Epithelial cell of esophagus (primary cell): Measurements from ENCODE around the gene CST5.
"Not testable (repeated sequence)": the region's sequence is repeated elsewhere in the genome, so short reads cannot be mapped to it uniquely, and the experiment has no call there.

Experiments used
- DNase-seq: peaks from one replicate; pipeline ENCODE4 v3.0.0; 2010; ENCODE audit warnings: low read depth
- H3K4me3 ChIP-seq: 2 replicates; pipeline ENCODE4 v1.5.1; 2011; ENCODE audit warnings: mild to moderate bottlenecking, low read length, control low read depth
- TF ChIP-seq, protein P1 (sequence below): IDR thresholded peaks from 2 replicates; pipeline ENCODE4 v1.5.1; 2011; ENCODE audit warnings: low read depth, mild to moderate bottlenecking, low read length, control low read depth, inconsistent platforms; ENCODE audit not compliant: insufficient read depth; ENCODE audit errors: missing control alignments

CST5 gene

DNA sequence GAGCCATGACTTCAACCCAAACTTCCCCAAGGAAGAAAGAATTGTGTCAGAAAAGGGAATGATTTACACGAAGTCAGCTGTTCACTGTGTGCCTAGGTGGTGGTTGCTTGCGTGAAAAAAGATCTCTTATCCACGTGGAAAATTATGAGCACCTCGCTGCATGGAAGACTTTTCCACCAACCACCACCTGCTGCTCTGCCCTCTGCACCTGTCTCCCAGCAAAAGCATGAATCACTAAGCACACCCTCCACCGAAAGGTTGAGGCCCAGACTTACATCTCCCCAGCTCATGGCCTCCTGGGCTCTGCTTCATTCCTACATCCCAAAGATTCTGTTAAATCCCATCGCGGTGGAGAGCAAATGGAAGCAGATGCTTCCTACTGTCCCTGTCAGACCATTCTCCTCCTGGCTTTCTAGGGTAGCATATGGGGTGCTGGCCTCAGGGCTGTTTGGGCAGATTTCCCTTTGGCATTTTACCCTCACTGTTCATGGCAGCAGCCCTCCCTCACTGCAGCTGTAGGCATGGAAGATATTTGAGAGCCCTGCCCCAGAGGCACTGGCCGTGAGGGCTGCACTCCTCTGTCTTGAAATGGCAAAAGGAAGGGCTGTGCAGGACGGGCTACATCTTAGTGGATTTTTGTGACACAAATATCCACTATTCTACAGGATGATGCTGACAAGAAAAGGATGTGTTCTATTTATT, 37.6 kb upstream of the CST5 start:
- DNase-seq = no peak
- H3K4me3 ChIP-seq = no peak overlapping the region
- TF ChIP-seq, protein P1, sequence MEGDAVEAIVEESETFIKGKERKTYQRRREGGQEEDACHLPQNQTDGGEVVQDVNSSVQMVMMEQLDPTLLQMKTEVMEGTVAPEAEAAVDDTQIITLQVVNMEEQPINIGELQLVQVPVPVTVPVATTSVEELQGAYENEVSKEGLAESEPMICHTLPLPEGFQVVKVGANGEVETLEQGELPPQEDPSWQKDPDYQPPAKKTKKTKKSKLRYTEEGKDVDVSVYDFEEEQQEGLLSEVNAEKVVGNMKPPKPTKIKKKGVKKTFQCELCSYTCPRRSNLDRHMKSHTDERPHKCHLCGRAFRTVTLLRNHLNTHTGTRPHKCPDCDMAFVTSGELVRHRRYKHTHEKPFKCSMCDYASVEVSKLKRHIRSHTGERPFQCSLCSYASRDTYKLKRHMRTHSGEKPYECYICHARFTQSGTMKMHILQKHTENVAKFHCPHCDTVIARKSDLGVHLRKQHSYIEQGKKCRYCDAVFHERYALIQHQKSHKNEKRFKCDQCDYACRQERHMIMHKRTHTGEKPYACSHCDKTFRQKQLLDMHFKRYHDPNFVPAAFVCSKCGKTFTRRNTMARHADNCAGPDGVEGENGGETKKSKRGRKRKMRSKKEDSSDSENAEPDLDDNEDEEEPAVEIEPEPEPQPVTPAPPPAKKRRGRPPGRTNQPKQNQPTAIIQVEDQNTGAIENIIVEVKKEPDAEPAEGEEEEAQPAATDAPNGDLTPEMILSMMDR = no peak

DNA sequence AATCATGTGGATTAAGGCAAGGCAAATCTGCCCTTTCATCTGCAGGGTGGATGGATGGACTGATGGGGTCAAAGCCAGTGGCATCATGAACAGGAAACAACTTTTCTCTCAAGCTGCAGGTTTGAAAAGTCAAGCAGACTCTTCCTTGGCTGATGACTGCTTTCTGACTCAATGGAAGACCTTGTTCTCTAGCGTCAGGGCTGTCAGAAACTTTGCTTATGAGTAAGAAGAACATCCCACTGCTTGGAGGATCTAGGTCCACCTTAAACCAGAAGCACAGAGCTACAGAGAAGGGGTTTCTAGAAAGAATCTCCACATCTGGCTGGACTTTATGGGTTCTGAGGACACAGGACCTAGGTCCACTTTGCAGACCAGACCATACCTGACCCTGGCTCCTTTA, 36.3 kb upstream of the CST5 start:
- no peak overlapping the region for H3K4me3 ChIP-seq
- no peak for DNase-seq
- TF ChIP-seq, protein P1 = no peak

DNA sequence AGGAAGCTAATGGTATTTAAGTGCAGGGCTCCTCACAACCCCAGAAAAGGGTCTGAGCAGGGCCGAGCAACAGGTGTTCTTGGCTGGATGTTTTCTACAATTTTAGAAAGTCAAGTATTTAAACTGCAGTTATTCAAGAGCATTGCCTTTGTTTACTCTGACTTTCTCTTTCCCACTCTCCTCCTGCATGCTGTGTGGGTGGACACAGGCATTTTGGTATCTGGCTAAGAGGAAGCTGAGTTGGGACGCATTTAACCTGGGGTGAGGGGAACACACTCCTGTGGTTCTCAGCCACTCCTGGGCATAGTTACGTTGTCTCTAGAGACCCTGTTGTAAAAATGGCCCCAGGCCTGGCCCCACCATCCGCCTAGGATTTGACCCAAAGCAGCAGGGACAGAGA, 34.9 kb upstream of the CST5 start:
- DNase-seq, H3K4me3 ChIP-seq: not testable (repeated sequence)

DNA sequence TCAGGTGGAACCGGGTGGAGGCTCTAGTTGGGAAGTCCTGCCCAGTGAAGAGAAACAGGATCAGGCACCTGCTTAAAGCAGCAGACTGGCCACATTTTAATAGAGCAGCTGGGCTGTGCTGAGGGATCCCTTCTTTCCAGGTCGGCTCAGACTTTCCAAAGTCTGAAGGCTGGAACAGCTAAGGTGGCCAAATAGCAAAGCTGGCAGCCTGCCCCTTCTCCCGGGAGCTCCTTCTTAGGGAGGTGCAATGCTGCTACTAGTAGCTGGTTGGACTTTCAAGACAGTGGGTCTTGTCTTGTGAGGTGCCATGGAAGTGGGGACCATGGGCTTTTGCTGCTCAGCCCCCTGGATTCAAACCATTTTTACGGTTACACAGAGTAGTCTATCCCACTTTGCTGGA, 30.7 kb upstream of the CST5 start:
- DNase-seq = no peak
- H3K4me3 ChIP-seq = no peak overlapping the region
- TF ChIP-seq, protein P1 = no peak

DNA sequence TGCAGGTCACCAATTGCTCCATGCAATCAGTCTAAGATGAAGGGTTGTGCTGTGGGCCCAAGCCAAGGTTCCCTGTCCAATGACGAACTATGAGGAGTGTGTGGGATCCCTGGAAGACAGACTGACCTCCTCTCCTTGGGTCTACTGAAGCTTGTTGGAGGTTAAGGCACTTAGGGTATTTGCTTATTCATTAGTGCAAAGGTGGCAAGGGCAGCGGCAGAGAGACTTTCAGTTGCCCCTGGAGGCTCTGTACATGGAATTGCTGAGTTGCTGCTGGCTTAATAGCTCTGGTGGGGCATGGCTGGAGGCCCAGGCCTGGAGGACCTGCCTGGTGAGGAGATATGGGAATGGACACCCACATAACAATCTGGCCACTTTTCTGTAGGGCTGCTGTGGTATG, 29.8 kb upstream of the CST5 start:
- TF ChIP-seq, protein P1 = no peak
- H3K4me3 ChIP-seq = no peak overlapping the region
- DNase-seq = no peak

DNA sequence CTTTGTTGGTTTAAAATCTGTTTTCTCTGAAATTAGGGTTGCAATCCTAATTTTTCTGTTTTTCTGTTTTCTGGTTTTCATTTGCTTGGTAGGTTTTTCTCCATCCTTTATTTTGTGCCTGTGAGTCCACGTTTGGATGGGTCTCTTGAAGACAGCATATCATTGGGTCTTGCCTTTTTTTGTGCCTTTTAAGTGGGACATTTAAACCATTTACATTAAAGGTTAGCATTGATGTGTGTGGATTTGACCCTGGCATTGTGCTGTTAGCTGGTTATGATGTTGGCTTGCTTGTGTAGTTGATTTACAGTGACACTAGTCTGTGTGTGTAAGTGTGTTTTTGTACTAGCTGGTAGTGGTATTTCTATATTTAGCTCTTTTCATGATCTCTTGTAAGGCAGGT, 28.0 kb upstream of the CST5 start:
- no peak for DNase-seq
- no peak overlapping the region for H3K4me3 ChIP-seq
- TF ChIP-seq, protein P1 = no peak

DNA sequence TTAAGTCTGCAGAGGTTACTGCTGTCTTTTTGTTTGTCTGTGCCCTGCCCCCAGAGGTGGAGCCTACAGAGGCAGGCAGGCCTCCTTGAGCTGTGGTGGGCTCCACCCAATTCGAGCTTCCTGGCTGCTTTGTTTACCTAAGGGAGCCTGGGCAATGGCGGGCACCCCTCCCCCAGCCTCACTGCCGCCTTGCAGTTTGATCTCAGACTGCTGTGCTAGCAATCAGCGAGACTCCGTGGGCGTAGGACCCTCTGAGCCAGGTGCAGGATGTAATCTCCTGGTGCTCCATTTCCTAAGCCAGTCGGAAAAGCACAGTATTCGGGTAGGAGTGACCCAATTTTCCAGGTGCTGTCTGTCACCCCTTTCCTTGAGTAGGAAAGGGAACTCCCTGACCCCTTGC, 22.8 kb upstream of the CST5 start:
- not testable (repeated sequence) for H3K4me3 ChIP-seq, DNase-seq

DNA sequence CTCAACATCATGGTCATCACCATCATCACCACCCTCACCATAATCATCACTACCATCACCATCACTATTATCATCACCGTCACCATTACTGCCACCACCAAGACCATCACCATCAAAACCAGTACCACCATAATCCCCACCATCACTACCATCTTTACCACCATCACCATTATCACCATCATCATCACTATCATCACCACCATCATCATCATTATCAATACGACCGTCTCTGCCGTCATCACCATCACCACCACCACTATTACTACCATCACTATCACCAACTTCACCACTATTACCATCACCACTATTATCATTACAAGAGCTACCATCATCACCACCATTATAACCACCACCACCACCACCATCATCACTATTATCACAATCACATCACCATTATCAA, 11.3 kb upstream of the CST5 start:
- DNase-seq, H3K4me3 ChIP-seq: not testable (repeated sequence)

DNA sequence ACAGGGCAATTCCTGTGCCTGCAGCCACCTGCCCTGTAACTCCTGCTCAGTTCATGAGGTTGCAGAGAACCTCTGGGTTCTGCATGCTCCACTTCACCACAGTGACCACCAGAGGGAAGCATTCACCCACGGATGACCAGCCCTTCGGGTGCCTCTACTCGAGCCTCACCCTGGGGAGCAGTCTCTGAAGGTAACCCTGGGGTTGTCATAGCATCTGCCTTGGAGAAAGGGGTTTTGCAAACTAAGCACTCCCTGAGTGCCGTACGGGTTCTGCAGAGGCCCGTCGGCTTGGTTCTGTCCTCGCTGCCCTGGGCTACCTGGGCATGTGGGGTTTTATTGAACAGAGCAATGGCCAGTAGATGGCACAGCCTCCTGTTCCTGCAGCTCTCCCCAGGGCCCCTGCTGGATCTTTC, 10.2 kb upstream of the CST5 start:
- H3K4me3 ChIP-seq = no peak overlapping the region
- TF ChIP-seq, protein P1 = peak; percentile 69
- DNase-seq = peak; percentile 62
